ENCODE measurements around the gene ACHE. TPM values are rescaled to one million over a fixed set of nuclear protein-coding genes. Genes with fewer than 3 reads are reported as not detected.

ACHE gene
- total and polyA plus RNA-seq, 7 donors = 3.0 to 20.6 (median 5.7) TPM

DNA sequence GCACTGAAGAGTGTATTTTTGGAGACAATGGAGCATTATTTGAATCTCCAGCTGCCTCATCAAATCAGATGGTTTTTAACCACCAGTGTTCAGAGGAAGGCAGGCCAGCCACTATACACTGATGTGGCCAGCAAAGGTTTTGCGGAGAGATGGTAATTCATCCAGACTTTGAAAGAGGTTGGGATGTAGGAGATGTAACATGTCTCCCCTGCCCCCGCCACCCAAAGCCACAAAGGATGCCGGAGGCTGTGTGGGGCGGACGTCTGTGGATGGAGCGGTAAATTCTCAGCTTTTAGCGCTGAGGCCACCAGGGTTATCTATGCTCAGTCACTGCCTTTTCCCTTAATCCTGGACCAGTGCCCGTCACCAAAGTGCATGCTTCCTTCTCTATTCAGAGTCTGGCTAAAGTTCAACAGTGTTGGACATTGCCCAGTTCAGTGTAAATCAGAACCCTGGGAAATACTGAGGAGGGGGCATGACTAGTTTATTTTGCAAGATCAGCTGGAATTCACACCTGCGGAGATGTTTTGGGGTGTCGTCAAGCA, 32.2 kb downstream of the ACHE start:
- Histone ChIP-seq H3K4me3 (no peak overlapping the region), H3K9me3 (no peaks in the 10 kb centered on the region), H3K27ac (no peak overlapping the region), H3K4me1 (peaks cover 0 to 30% (median 23%) of the 10 kb centered on the region in 4 donors), H3K36me3 (peaks cover 0 to 41% (median 14%) of the 10 kb centered on the region in 4 donors), H3K27me3 (no peaks in the 10 kb centered on the region)
- no peak for DNase-seq
- no peak for TF ChIP-seq POLR2AphosphoS5 (IDR thresholded peaks at IDR 0.05)
- TF ChIP-seq POLR2A (IDR thresholded peaks at IDR 0.05) = no peak
- no peak for TF ChIP-seq EP300 (IDR thresholded peaks at IDR 0.05)
- TF ChIP-seq, protein P1, sequence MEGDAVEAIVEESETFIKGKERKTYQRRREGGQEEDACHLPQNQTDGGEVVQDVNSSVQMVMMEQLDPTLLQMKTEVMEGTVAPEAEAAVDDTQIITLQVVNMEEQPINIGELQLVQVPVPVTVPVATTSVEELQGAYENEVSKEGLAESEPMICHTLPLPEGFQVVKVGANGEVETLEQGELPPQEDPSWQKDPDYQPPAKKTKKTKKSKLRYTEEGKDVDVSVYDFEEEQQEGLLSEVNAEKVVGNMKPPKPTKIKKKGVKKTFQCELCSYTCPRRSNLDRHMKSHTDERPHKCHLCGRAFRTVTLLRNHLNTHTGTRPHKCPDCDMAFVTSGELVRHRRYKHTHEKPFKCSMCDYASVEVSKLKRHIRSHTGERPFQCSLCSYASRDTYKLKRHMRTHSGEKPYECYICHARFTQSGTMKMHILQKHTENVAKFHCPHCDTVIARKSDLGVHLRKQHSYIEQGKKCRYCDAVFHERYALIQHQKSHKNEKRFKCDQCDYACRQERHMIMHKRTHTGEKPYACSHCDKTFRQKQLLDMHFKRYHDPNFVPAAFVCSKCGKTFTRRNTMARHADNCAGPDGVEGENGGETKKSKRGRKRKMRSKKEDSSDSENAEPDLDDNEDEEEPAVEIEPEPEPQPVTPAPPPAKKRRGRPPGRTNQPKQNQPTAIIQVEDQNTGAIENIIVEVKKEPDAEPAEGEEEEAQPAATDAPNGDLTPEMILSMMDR (IDR thresholded peaks at IDR 0.05) = no peak
- 51 to 61% methylated on average over 10 of the region's 10 CpGs for whole genome bisulfite sequencing, 2 donors
- intact Hi-C loops (cut with DNase I) = loop anchor here (10.0 kb wide), 1 partner anchor 389 kb away; the partner anchor contains the start of gene TSC22D4

DNA sequence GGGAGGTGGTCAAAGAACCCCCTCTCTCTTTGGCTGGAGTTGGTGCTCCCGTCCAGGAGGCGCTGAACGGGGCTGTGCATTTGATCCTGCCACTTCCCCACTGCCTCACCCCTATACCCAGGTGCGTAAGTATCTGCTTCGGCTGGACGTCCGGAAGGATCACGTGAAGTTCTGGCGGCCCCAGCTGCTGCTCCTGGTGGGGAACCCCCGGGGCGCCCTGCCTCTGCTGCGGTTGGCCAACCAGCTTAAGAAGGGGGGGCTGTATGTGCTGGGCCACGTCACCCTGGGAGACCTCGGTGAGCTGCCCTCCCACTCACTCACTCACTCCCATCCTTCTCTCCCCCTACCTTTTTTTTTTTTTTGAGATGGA, 34.1 kb downstream of the ACHE start:
- 92 to 94% methylated on average over 14 of the region's 14 CpGs for WGBS, 2 donors
- Histone ChIP-seq H3K9me3 (no peaks in the 10 kb centered on the region), H3K36me3 (peaks cover 0 to 46% (median 14%) of the 10 kb centered on the region in 4 donors), H3K27ac (no peak overlapping the region), H3K4me1 (peaks cover 0 to 13% (median 11%) of the 10 kb centered on the region in 4 donors), H3K4me3 (no peak overlapping the region), H3K27me3 (no peaks in the 10 kb centered on the region)
- no peak for DNase-seq
- no peak for TF ChIP-seq POLR2A (IDR thresholded peaks at IDR 0.05)
- TF ChIP-seq POLR2AphosphoS5 (IDR thresholded peaks at IDR 0.05) = no peak
- no peak for TF ChIP-seq EP300 (IDR thresholded peaks at IDR 0.05)
- TF ChIP-seq, protein P1 (IDR thresholded peaks at IDR 0.05) = no peak
- intact Hi-C loops (cut with DNase I) = loop anchor here (10.0 kb wide), 1 partner anchor 387 kb away; the partner anchor contains the start of gene TSC22D4

DNA sequence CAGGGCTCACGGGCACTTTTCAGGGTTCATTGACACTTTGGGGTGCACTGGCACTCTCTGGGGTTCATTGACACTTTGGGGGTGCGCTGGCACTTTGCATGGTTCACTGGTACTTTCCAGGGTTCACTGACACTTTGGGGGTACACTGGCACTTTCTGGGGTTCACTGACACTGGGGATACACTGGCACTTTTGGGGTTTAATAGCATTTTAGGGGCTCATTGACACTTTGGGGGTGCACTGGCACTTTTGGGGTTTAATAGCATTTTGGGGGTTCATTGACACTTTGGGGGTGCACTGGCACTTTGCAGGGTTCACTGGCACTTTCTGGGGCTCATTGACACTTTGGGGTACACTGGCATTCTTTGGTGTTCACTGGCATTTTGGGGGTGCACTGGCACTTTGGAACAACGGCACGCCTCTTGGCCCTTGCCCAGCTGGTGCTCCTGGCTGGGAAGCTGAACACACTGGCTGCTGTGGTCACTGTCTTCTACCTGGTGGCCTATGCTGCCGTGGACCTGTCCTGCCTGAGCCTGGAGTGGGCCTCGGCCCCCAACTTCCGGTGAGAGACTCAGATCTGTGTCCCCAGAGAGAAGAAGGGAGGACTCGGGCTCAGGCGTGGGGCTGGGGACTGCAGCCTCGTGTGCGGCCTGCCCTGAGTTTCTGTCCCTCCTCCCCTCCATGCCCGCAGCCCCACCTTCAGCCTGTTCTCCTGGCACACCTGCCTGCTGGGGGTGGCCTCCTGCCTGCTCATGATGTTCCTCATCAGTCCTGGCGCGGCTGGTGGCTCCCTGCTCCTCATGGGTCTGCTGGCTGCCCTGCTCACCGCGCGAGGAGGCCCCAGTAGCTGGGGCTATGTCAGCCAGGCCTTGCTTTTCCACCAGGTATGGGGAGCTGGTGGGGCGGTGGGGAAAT, 34.7 kb downstream of the ACHE start:
- H3K4me1 ChIP-seq = peaks cover 0 to 7% (median 5%) of the 10 kb centered on the region in 4 donors
- 90 to 93% methylated on average over 18 of the region's 18 CpGs for WGBS, 2 donors
- H3K9me3 ChIP-seq = no peaks in the 10 kb centered on the region
- no peaks in the 10 kb centered on the region for H3K27me3 ChIP-seq
- TF ChIP-seq, protein P1 (IDR thresholded peaks at IDR 0.05) = no peak
- TF ChIP-seq EP300 (IDR thresholded peaks at IDR 0.05) = no peak
- TF ChIP-seq POLR2AphosphoS5 (IDR thresholded peaks at IDR 0.05) = no peak
- no peak for TF ChIP-seq POLR2A (IDR thresholded peaks at IDR 0.05)
- intact Hi-C loops (cut with DNase I) = loop anchor here (10.0 kb wide), 1 partner anchor 386 kb away; the partner anchor contains the start of gene TSC22D4
- H3K4me3 ChIP-seq = no peak overlapping the region
- no peak for DNase-seq
- H3K27ac ChIP-seq = no peak overlapping the region
- peaks cover 0 to 48% (median 14%) of the 10 kb centered on the region in 4 donors for H3K36me3 ChIP-seq

DNA sequence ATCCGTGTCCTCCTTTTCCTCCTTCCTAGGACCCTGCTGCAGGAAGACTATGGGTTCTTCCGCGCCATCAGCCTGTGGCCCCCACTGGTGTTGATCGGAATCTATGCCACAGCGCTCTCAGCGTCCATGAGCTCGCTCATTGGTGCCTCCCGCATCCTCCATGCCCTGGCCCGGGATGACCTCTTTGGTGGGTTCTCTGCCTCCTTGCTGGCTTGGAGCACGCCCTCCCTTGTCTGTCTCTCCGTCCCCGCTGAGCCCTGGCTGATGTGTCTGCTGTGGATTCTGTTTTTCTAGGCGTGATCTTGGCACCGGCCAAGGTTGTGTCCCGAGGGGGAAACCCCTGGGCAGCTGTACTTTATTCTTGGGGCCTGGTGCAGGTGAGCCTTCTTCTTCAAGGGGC, 35.8 kb downstream of the ACHE start:
- no peak for DNase-seq
- H3K27me3 ChIP-seq = no peaks in the 10 kb centered on the region
- no peaks in the 10 kb centered on the region for H3K9me3 ChIP-seq
- H3K36me3 ChIP-seq = peaks cover 0 to 48% (median 14%) of the 10 kb centered on the region in 4 donors
- TF ChIP-seq, protein P1 (IDR thresholded peaks at IDR 0.05) = no peak
- TF ChIP-seq EP300 (IDR thresholded peaks at IDR 0.05) (no peak), POLR2AphosphoS5 (IDR thresholded peaks at IDR 0.05) (no peak)
- intact Hi-C loops (cut with DNase I) = loop anchor here (10.0 kb wide), 2 partner anchors 275 to 385 kb away; partner anchors contain the start of genes FBXO24, LRCH4 and TSC22D4
- no peak overlapping the region for H3K4me3 ChIP-seq
- H3K27ac ChIP-seq = no peak overlapping the region
- H3K4me1 ChIP-seq = no peaks in the 10 kb centered on the region
- 78 to 92% methylated on average over 15 of the region's 15 CpGs for WGBS, 2 donors

All from sigmoid colon (tissue), 7 donors.